ENCODE data around the gene NT5DC1.

NT5DC1 gene

GRCh38 chr6:116201538-116201937 lies 100.9 kb downstream of the NT5DC1 start:
- DNase-seq = no peak

- no peak for DNase-seq
These were observed 104.6 kb downstream of the NT5DC1 start for GRCh38 chr6:116205281-116205680.

- DNase-seq = no peak
These were observed 105.7 kb downstream of the NT5DC1 start for GRCh38 chr6:116206231-116206903.

GRCh38 chr6:116208056-116208785 lies 107.6 kb downstream of the NT5DC1 start:
- no peak for DNase-seq

GRCh38 chr6:116210316-116210715 lies 109.7 kb downstream of the NT5DC1 start:
- DNase-seq = no peak

- peak; percentile 18 for DNase-seq
These were observed 110.2 kb downstream of the NT5DC1 start for GRCh38 chr6:116210750-116211425.

GRCh38 chr6:116214681-116215080 lies 114.0 kb downstream of the NT5DC1 start:
- DNase-seq = no peak

GRCh38 chr6:116215414-116215813 lies 114.8 kb downstream of the NT5DC1 start:
- no peak for DNase-seq

- DNase-seq = no peak
These were observed 116.4 kb downstream of the NT5DC1 start for GRCh38 chr6:116217069-116217468.

- no peak for DNase-seq
These were observed 117.5 kb downstream of the NT5DC1 start for GRCh38 chr6:116218172-116218633.

GRCh38 chr6:116218866-116219265 lies 118.2 kb downstream of the NT5DC1 start:
- DNase-seq = no peak

- no peak for DNase-seq
These were observed 120.4 kb downstream of the NT5DC1 start for GRCh38 chr6:116221067-116221466.

- no peak for DNase-seq
These were observed 121.3 kb downstream of the NT5DC1 start for GRCh38 chr6:116221911-116222310.

- no peak for DNase-seq
These were observed 122.7 kb downstream of the NT5DC1 start for GRCh38 chr6:116223355-116223754.

- no peak for DNase-seq
These were observed 128.7 kb downstream of the NT5DC1 start for GRCh38 chr6:116229287-116229913.

GRCh38 chr6:116234689-116235088 lies 134.0 kb downstream of the NT5DC1 start:
- DNase-seq = no peak

- DNase-seq = no peak
These were observed 137.4 kb downstream of the NT5DC1 start for GRCh38 chr6:116238083-116238482.

GRCh38 chr6:116239256-116239655 lies 138.6 kb downstream of the NT5DC1 start:
- no peak for DNase-seq

- no peak for DNase-seq
These were observed 139.2 kb downstream of the NT5DC1 start for GRCh38 chr6:116239856-116240255.

GRCh38 chr6:116244284-116244683 lies 143.6 kb downstream of the NT5DC1 start:
- no peak for DNase-seq

- no peak for DNase-seq
These were observed 145.4 kb downstream of the NT5DC1 start for GRCh38 chr6:116246089-116246488.

GRCh38 chr6:116247285-116247684 lies 146.6 kb downstream of the NT5DC1 start:
- no peak for DNase-seq

GRCh38 chr6:116248577-116248976 lies 147.9 kb downstream of the NT5DC1 start:
- DNase-seq = no peak

Measured in DMS79 (cell line).